C4-2B (cell line): ENCODE measurements around the gene DHRS7B.

Experiments used
- H3K27ac ChIP-seq: fragments of 450-650 bp; 2 replicates; pipeline ENCODE4 v1.5.1; 2017
- CTCF ChIP-seq: fragments of 450-650 bp; conservative IDR thresholded peaks from 2 replicates; pipeline ENCODE4 v1.5.1; 2017; ENCODE audit warnings: mild to moderate bottlenecking
- ZFX ChIP-seq: fragments of 450-650 bp; IDR thresholded peaks from 2 replicates; pipeline ENCODE4 v1.6.1; 2017

DHRS7B gene

GRCh38 chr17:21172846-21173245 is 46.1 kb downstream of the DHRS7B start:
- H3K27ac ChIP-seq = no peak overlapping the region
- no peak for TF ChIP-seq CTCF
- no peak for TF ChIP-seq ZFX

GRCh38 chr17:21173543-21173942 is 46.8 kb downstream of the DHRS7B start:
- TF ChIP-seq ZFX (no peak), CTCF (no peak)
- H3K27ac ChIP-seq = no peak overlapping the region

GRCh38 chr17:21174186-21174585 is 47.4 kb downstream of the DHRS7B start:
- no peak for TF ChIP-seq ZFX
- TF ChIP-seq CTCF = no peak
- no peak overlapping the region for H3K27ac ChIP-seq

- TF ChIP-seq ZFX (no peak), CTCF (no peak)
- no peak overlapping the region for H3K27ac ChIP-seq
Observed at GRCh38 chr17:21174713-21175112, 47.9 kb downstream of the DHRS7B start.

GRCh38 chr17:21176773-21177395 is 50.1 kb downstream of the DHRS7B start:
- TF ChIP-seq CTCF = no peak
- TF ChIP-seq ZFX = no peak
- H3K27ac ChIP-seq = no peak overlapping the region

- H3K27ac ChIP-seq = no peak overlapping the region
- TF ChIP-seq CTCF (no peak), ZFX (no peak)
Observed at GRCh38 chr17:21177401-21177800, 50.6 kb downstream of the DHRS7B start.

- TF ChIP-seq ZFX (no peak), CTCF (no peak)
Observed at GRCh38 chr17:21177854-21178600, 51.3 kb downstream of the DHRS7B start.

More at GRCh38 chr17:21177854-21178600, 51.3 kb downstream of the DHRS7B start:
- no peak overlapping the region for H3K27ac ChIP-seq
